GM12878 (cell line): ENCODE results near the gene SP1. TPM values are rescaled to one million over a fixed set of nuclear protein-coding genes. Genes with fewer than 3 reads are reported as not detected.
"Not testable (repeated sequence)": the region's sequence is repeated elsewhere in the genome, so short reads cannot be mapped to it uniquely, and the experiment has no call there.

ENCODE experiments used
- ATAC-seq: fragments of 200-7000 bp; cut with Tn5 transposase; 3 replicates; pipeline ENCODE4 v1.9.1; 2020; ENCODE audit warnings: mild to moderate bottlenecking, moderate library complexity
- BruUV-seq: library from RNA; stranded (reverse); fragments of 400-500 nt; replicated peaks from 2 replicates; lab custom pipeline; 2021; lab: Mats Ljungman, UMichigan
- CTCF ChIA-PET: fragments of 300-600 bp; sonication (Branson Sonifier 250); formaldehyde crosslinking; extraction: SDS; loops from one replicate; lab custom pipeline; 2021; ENCODE audit warnings: inconsistent platforms; lab: Yijun Ruan, JAX
- POLR2A ChIA-PET: fragments of 350-600 bp; formaldehyde crosslinking; extraction: SDS; loops from one replicate; lab custom pipeline; 2021; ENCODE audit warnings: inconsistent platforms; lab: Charles Lee
- RAD21 ChIA-PET: fragments of 300-600 bp; sonication (Branson Sonifier 250); formaldehyde crosslinking; loops from one replicate; lab custom pipeline; 2023; ENCODE audit warnings: antibody characterized with exemption; ENCODE audit not compliant: unreplicated experiment; lab: Charles Lee
- SMC1A ChIA-PET: fragments of 300-600 bp; sonication (Branson Sonifier 250); formaldehyde crosslinking; loops from one replicate; lab custom pipeline; 2023; ENCODE audit not compliant: unreplicated experiment, uncharacterized antibody; lab: Charles Lee
- DNase-seq: peaks from one replicate; pipeline ENCODE4 v3.0.0-alpha.2; 2011; ENCODE audit warnings: low read depth, low spot score
- FAIRE-seq: peaks from 3 replicates; lab custom pipeline; 2011; peaks lifted over from hg19 to GRCh38; lab: Jason Lieb, UNC
- H2AFZ ChIP-seq: 2 replicates; pipeline ENCODE4 v1.6.0; 2011; ENCODE audit warnings: low read depth, low read length, control low read depth; ENCODE audit not compliant: control insufficient read depth
- H3K27ac ChIP-seq: 2 replicates; pipeline ENCODE4 v1.5.1; 2011; ENCODE audit warnings: control low read depth; ENCODE audit not compliant: control insufficient read depth, insufficient read depth
- H3K27me3 ChIP-seq, 2 experiments: replicated peaks in 1 of 2; 2 replicates each; pipeline versions ENCODE4 v1.6.0 to v1.6.1; 2011; ENCODE audit warnings: low read length in 1 of 2; ENCODE audit not compliant: control insufficient read depth in 2 of 2, insufficient read depth in 2 of 2
- H3K36me3 ChIP-seq, 2 experiments: 2 replicates each; pipeline ENCODE4 v1.5.1; 2011; ENCODE audit warnings: low read length in 1 of 2; ENCODE audit not compliant: control insufficient read depth in 2 of 2, insufficient read depth in 2 of 2
- H3K4me1 ChIP-seq: 2 replicates; pipeline ENCODE4 v1.6.1; 2011; ENCODE audit warnings: mild to moderate bottlenecking, low read length, moderate library complexity, mixed read lengths; ENCODE audit not compliant: control insufficient read depth, insufficient read depth
- H3K4me2 ChIP-seq: 2 replicates; pipeline ENCODE4 v1.6.0; 2011; ENCODE audit warnings: control low read depth; ENCODE audit not compliant: control insufficient read depth, insufficient read depth
- H3K4me3 ChIP-seq: fragments of 200-600 bp; sonication (generic); 2 replicates; pipeline ENCODE4 v1.5.1; 2016
- H3K79me2 ChIP-seq: 2 replicates; pipeline ENCODE4 v1.6.0; 2011; ENCODE audit warnings: low read length; ENCODE audit not compliant: control insufficient read depth, insufficient read depth
- H3K9ac ChIP-seq: 2 replicates; pipeline ENCODE4 v1.8.0; 2011; ENCODE audit warnings: low read length, control low read depth, mixed read lengths; ENCODE audit not compliant: control insufficient read depth, insufficient read depth
- H3K9me3 ChIP-seq: replicated peaks from 3 replicates; pipeline ENCODE4 v1.5.1; 2011; ENCODE audit warnings: mild to moderate bottlenecking, low read length; ENCODE audit not compliant: control insufficient read depth, insufficient read depth
- H4K20me1 ChIP-seq: 2 replicates; pipeline ENCODE4 v1.6.0; 2011; ENCODE audit not compliant: control insufficient read depth, insufficient read depth
- BMI1 ChIP-seq: fragments of 450-650 bp; IDR thresholded peaks from 2 replicates; pipeline ENCODE4 v1.6.1; 2016; ENCODE audit warnings: mild to moderate bottlenecking, moderate library complexity, borderline replicate concordance
- CHD4 ChIP-seq: fragments of 200-600 bp; sonication (generic); IDR thresholded peaks from 2 replicates; pipeline ENCODE4 v1.6.1; 2016; ENCODE audit warnings: mild to moderate bottlenecking
- CREM ChIP-seq: IDR thresholded peaks from 2 replicates; pipeline ENCODE4 v1.6.1; 2014; ENCODE audit warnings: antibody characterized with exemption, low read depth
- DPF2 ChIP-seq: fragments of 450-650 bp; IDR thresholded peaks from 2 replicates; pipeline ENCODE4 v1.6.1; 2017; ENCODE audit warnings: mild to moderate bottlenecking
- EP300 ChIP-seq, 2 experiments: fragments of 150-350 bp in 1 of 2; IDR thresholded peaks; 2 replicates each; pipeline ENCODE4 v1.6.1; 2011 to 2012; ENCODE audit warnings: low read depth in 2 of 2, low read length in 2 of 2, borderline replicate concordance in 1 of 2, improper control_type of control experiment in 1 of 2, inconsistent platforms in 1 of 2; ENCODE audit not compliant: control insufficient read depth in 1 of 2
- FOXK2 ChIP-seq: fragments of 450-650 bp; IDR thresholded peaks from 2 replicates; pipeline ENCODE4 v1.6.1; 2017; ENCODE audit warnings: mild to moderate bottlenecking, moderate library complexity
- FOXM1 ChIP-seq: IDR thresholded peaks from 2 replicates; pipeline ENCODE4 v1.6.1; 2012; ENCODE audit warnings: low read depth, mild to moderate bottlenecking, inconsistent platforms, low read length, moderate library complexity
- GABPA ChIP-seq: IDR thresholded peaks from 2 replicates; pipeline ENCODE4 v1.6.1; 2014; ENCODE audit warnings: antibody characterized with exemption, low read depth, mild to moderate bottlenecking, inconsistent platforms
- HDAC2 ChIP-seq: fragments of 200-600 bp; sonication (generic); IDR thresholded peaks from 2 replicates; pipeline ENCODE4 v1.6.1; 2017
- LARP7 ChIP-seq: fragments of 450-650 bp; IDR thresholded peaks from 2 replicates; pipeline ENCODE4 v1.6.1; 2017; ENCODE audit warnings: mild to moderate bottlenecking
- MLLT1 ChIP-seq: fragments of 450-650 bp; IDR thresholded peaks from 2 replicates; pipeline ENCODE4 v1.6.1; 2016; ENCODE audit warnings: mild to moderate bottlenecking
- NRF1 ChIP-seq: conservative IDR thresholded peaks from 2 replicates; pipeline ENCODE4 v1.6.1; 2011; ENCODE audit warnings: mild to moderate bottlenecking, low read depth, low read length, improper control_type of control experiment
- RAD21 ChIP-seq: IDR thresholded peaks from 2 replicates; pipeline ENCODE4 v1.6.1; 2011; ENCODE audit warnings: mild to moderate bottlenecking, low read depth, low read length, moderate library complexity; ENCODE audit not compliant: insufficient read depth
- SIX5 ChIP-seq: IDR thresholded peaks from 2 replicates; pipeline ENCODE4 v1.6.1; 2011; ENCODE audit warnings: mild to moderate bottlenecking, low read depth, low read length, moderate library complexity; ENCODE audit not compliant: severe bottlenecking
- SMARCA5 ChIP-seq: fragments of 450-650 bp; IDR thresholded peaks from 2 replicates; pipeline ENCODE4 v1.6.1; 2017; ENCODE audit warnings: mild to moderate bottlenecking
- SP1 ChIP-seq: IDR thresholded peaks from one replicate; pipeline ENCODE4 v1.6.1; 2011; ENCODE audit warnings: low read depth, low read length
- STAT3 ChIP-seq: IDR thresholded peaks from 2 replicates; pipeline ENCODE4 v1.6.1; 2011; ENCODE audit warnings: low read depth, low read length, improper control_type of control experiment
- ZNF207 ChIP-seq: fragments of 450-650 bp; IDR thresholded peaks from 2 replicates; pipeline ENCODE4 v1.6.1; 2014; ENCODE audit warnings: antibody characterized with exemption, mild to moderate bottlenecking, borderline replicate concordance
- ZNF622 ChIP-seq: fragments of 450-650 bp; IDR thresholded peaks from 2 replicates; pipeline ENCODE4 v1.6.1; 2017; ENCODE audit warnings: mild to moderate bottlenecking, inconsistent platforms
- WGBS: methylation state at CpG from one replicate; pipeline ENCODE4 v1.1.6; 2016; ENCODE audit warnings: low lambda C conversion rate; ENCODE audit not compliant: insufficient replicate concordance, insufficient coverage; ENCODE audit errors: missing lambda C conversion rate; 5-methylcytosine and 5-hydroxymethylcytosine counted together
- in situ Hi-C: fragments of 300-500 bp; cut with MboI; formaldehyde crosslinking; loops from 9 replicates; pipeline ENCODE4 v1.14.3; 2018; ENCODE audit warnings: mixed read lengths
- intact Hi-C: fragments of 100-400 bp; cut with micrococcal nuclease; formaldehyde crosslinking; loops from one replicate; pipeline ENCODE4 v1.14.2; 2022; ENCODE audit not compliant: unreplicated experiment
- polyA plus RNA-seq, 11 experiments: library from polyadenylated mRNA; depleted of rRNA in 4 of 11; unstranded in 6 of 11; stranded (reverse) in 5 of 11; fragments of >200 nt; fragmentation: Nextera tagmentation in 4 of 11; fragmentation: Illumina TruSeq in 1 of 11; extraction: Ambion mirVana in 4 of 11; extraction: Trizol in 1 of 11; gene quantifications; 1 replicate in 1 of 11; 2 replicates in 10 of 11; pipeline versions ENCODE4 v1.2.1 to v1.2.3, GENCODE V29; 2011 to 2016; ENCODE audit warnings: inconsistent platforms in 2 of 11, missing spikeins in 2 of 11, low read depth in 1 of 11
- total RNA-seq, 4 experiments: library from RNA; depleted of rRNA in 3 of 4; stranded (reverse); fragments of >200 nt in 3 of 4; fragmentation: Illumina TruSeq in 1 of 4; extraction: Trizol in 1 of 4; gene quantifications; 2 replicates each; pipeline versions ENCODE4 v1.2.1 to v1.2.3, GENCODE V29; 2013 to 2021

The SP1 gene
- total and polyA plus RNA-seq, 10 of the 15 experiments (the other 5 are each of a cell fraction or from before 2014, with no cell fraction given), result 3.3 to 52.0 (median 25.2) TPM

- TF ChIP-seq BMI1 (no peak), CREM (no peak), SIX5 (no peak), FOXM1 (no peak), NRF1 (no peak), LARP7 (no peak), SP1 (no peak), ZNF207 (no peak), EP300 (IDR thresholded peaks at IDR 0.05; ENCODE audit: borderline replicate concordance in 1 of 2, control insufficient read depth in 1 of 2, low read depth in 2 of 2, low read length in 2 of 2) (no peak), MLLT1 (no peak), ZNF622 (no peak), GABPA (no peak), SMARCA5 (no peak), HDAC2 (no peak), RAD21 (no peak), FOXK2 (no peak), DPF2 (no peak), STAT3 (no peak), CHD4 (no peak)
- WGBS, result 61% methylated on average over 5 of the region's 5 CpGs
- Histone ChIP-seq H3K4me3 (no peak overlapping the region), H3K79me2 (no peaks in the 10 kb centered on the region), H3K27ac (no peak overlapping the region), H3K4me1 (peaks cover 2% of the 10 kb centered on the region), H3K4me2 (no peak overlapping the region), H3K27me3 (no peaks in the 10 kb centered on the region), H3K9ac (no peak overlapping the region), H4K20me1 (no peaks in the 10 kb centered on the region), H2AFZ (no peak overlapping the region), H3K9me3 (no peaks in the 10 kb centered on the region), H3K36me3 (no peaks in the 10 kb centered on the region)
- RAD21 ChIA-PET, result no interaction called here
- intact Hi-C loops, result no loop called here
- DNase-seq (no peak), ATAC-seq (no peak), FAIRE-seq (no peak)
- BruUV-seq, result no TSS peak
- SMC1A ChIA-PET, result interaction anchor here (1.3 to 3.8 kb wide), 4 partner anchors 21 to 63 kb away, joined by 3 to 19 read pairs (median 4); partner anchors contain the start of gene SP1
- POLR2A ChIA-PET, result interaction anchor here (0.6 to 1.0 kb wide), 3 partner anchors 30 to 122 kb away, joined by 3 to 4 read pairs (median 3); no protein-coding TSS in a partner anchor
- in situ Hi-C loops, result no loop called here
- CTCF ChIA-PET, result interaction anchor here (0.6 to 1.7 kb wide), 4 partner anchors 48 to 150 kb away, joined by 3 to 6 read pairs (median 4); no protein-coding TSS in a partner anchor
Measured at GRCh38 chr12:53358836-53359419, 21.0 kb upstream of the SP1 start.

- POLR2A ChIA-PET, H3K4me2 ChIP-seq, H2AFZ ChIP-seq, BruUV-seq, intact Hi-C loops, FAIRE-seq, H3K9ac ChIP-seq, H3K9me3 ChIP-seq, H3K79me2 ChIP-seq, H3K4me1 ChIP-seq, H4K20me1 ChIP-seq, H3K4me3 ChIP-seq, in situ Hi-C loops, H3K27me3 ChIP-seq, H3K36me3 ChIP-seq, H3K27ac ChIP-seq, ATAC-seq, DNase-seq: not testable (repeated sequence)
- SMC1A ChIA-PET, result interaction anchor here (0.9 to 3.8 kb wide), 4 partner anchors 9 to 60 kb away, joined by 3 to 19 read pairs (median 4); no protein-coding TSS in a partner anchor
- 78% methylated on average over 10 of the region's 10 CpGs for WGBS
- CTCF ChIA-PET, result interaction anchor here (0.8 to 1.9 kb wide), 5 partner anchors 9 to 61 kb away, joined by 3 to 12 read pairs (median 4); partner anchors contain the start of gene AAAS
- RAD21 ChIA-PET, result interaction anchor here (0.8 kb wide), 1 partner anchor 9 kb away, joined by 3 read pairs; no protein-coding TSS in a partner anchor
Measured at GRCh38 chr12:53361638-53362037, 18.3 kb upstream of the SP1 start.
